KOPT-K1 (cell line): ENCODE measurements around the gene KRT5.

ENCODE experiments used
- H3K27ac ChIP-seq: fragments of 200-600 bp; sonication (generic); 2 replicates; pipeline ENCODE4 v1.5.1; 2016; ENCODE audit warnings: antibody characterized with exemption, mild to moderate bottlenecking, low read depth, low read length; ENCODE audit not compliant: poor library complexity, severe bottlenecking
- H3K36me3 ChIP-seq: fragments of 200-600 bp; sonication (generic); 2 replicates; pipeline ENCODE4 v1.5.1; 2017; ENCODE audit warnings: antibody characterized with exemption, mild to moderate bottlenecking, low read length, moderate library complexity; ENCODE audit not compliant: insufficient read depth
- H3K9me3 ChIP-seq: fragments of 200-600 bp; sonication (generic); 2 replicates; pipeline ENCODE4 v1.5.1; 2017; ENCODE audit warnings: antibody characterized with exemption, low read length, mild to moderate bottlenecking; ENCODE audit not compliant: insufficient read depth, poor library complexity, severe bottlenecking

Gene KRT5

DNA sequence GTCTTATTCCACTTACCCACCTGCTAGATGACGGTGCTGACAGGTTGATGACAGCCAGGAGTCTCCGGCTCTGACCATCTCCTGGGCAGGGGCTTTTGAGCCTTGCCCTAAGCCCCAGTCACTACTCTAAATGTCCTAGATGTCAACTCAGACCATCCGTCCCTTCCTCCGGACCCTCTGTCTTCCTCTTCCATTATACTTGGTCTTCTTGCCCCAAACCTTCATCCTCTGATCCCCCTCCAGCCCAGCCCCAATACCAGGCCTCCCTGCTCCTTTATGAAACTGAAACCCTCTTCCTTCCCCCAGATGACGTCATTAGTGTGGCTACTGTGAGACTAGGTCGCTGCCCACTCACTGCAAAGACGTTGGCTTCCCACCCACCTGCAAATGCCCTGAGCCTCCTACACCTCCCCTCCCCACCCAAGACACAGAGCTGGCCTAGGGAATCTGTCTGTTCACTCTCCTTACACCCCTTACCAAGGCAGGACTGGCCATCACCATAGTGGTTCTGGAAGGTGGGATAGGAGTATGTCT is 22.7 kb upstream of the KRT5 start:
- Histone ChIP-seq H3K36me3 (no peaks in the 10 kb centered on the region), H3K27ac (no peak overlapping the region), H3K9me3 (no peaks in the 10 kb centered on the region)

DNA sequence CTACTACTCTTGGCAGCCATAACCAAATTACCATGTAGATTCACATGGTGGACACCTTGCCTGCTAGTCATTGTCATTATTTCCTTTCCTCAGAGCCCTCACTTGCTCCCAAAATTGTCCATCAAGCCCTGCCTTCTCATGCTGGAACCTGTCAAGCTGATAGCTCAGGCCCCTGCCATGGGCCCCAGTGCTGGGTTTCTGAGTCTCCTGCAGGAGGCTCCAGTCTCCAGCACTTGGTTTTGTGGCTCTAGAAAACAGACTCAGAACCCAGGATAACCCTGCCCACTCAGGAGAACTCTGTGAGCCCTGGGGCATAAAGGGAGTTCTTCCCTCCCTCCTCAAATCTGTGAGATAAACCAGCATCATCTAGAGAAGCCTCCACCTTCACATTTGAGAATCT is 22.0 kb upstream of the KRT5 start:
- H3K36me3 ChIP-seq = no peaks in the 10 kb centered on the region
- H3K27ac ChIP-seq = no peak overlapping the region
- H3K9me3 ChIP-seq = no peaks in the 10 kb centered on the region

DNA sequence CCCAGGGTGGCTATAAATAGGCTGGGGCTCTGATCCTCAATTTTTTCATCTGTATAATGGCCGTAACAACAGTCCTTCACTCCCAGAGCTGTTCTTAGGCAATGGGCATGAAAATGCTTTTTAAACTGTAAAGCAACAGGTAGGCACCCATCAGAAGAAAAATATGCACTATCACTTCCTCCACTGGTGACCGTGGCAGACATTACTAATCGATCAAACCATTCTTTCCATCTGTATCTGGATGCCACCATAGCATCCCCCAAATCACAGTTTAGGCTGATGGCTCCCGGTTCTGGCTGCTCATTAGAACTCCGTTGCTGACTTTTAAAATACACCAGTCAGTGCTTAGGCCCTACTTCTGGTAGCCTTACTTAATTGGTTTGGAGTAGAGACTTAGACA is 21.5 kb upstream of the KRT5 start:
- H3K36me3 ChIP-seq = no peaks in the 10 kb centered on the region
- H3K9me3 ChIP-seq = no peaks in the 10 kb centered on the region
- no peak overlapping the region for H3K27ac ChIP-seq

DNA sequence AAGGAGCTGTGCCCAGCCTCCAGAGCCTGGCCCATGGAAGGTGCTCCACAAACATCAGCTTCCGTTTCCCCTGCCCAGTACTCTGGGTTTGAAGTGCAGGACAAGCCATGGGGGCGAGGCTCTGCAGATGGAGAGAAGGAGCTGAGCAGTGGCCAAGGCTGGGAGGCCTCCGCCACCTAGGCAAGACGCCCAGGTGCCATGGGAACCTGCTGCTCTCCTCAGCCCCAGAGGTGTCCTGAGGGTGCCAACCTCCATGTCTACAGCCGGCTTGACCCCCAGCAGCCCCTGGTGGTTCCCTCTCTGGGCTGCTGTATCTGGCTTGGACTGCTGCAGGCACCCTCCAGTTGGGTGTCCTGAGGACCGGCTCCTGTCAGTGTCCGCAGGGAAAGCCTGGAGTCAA is 20.3 kb upstream of the KRT5 start:
- Histone ChIP-seq H3K36me3 (no peaks in the 10 kb centered on the region), H3K9me3 (no peaks in the 10 kb centered on the region), H3K27ac (no peak overlapping the region)

DNA sequence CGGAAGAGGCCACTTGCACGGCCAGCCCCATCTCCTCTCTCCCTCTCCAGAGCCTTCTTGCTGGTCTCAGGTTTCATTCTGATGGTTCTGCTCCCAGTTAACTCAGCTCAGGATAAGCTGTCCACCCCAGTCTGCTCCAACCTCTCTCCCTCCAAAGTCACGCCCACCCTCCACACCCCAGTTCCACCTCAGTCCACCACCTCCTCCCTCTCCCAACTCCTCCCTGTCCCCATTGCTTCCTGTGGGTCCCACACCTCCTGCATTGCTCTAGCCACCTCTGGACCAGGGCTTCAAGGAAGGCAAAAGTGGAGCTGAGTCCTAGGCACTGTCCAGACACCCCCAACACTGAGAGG is 19.6 kb upstream of the KRT5 start:
- Histone ChIP-seq H3K27ac (no peak overlapping the region), H3K36me3 (no peaks in the 10 kb centered on the region), H3K9me3 (no peaks in the 10 kb centered on the region)

DNA sequence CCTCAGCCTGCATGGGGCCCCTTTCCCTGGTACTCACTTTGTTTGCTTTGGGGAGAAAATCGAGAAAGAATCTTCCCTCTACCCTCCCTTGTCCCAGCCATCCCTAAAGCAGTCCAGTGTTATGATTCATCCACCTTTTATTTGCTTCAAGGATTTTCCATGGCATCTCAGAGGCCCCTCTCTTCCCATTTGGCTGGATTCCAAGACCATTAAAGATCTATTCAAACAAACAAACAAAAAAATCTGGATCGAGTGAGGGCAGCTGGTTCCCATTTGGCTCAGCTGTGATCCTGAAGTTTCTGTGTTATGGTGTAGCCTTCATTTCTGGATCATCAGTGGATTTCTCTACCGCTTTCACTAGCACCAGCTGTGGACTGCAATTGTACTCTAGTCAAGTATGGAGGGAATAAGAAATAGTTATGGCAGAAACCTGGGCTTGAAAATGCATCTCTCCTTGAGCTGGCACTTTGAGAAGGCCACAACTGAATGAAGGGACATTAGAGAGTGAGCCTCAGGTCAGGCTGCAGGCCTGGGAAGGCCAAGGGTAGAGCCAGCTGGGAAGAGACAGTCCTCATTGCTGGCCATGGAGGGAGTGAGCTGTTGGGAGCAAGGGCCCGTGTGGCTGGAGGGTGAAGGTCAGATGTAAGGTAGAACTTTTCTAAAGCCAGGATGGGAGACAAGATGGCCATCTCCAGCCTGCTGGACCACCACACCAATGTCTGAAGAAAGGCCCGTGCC is 19.1 kb upstream of the KRT5 start:
- Histone ChIP-seq H3K9me3 (no peaks in the 10 kb centered on the region), H3K27ac (no peak overlapping the region), H3K36me3 (no peaks in the 10 kb centered on the region)

DNA sequence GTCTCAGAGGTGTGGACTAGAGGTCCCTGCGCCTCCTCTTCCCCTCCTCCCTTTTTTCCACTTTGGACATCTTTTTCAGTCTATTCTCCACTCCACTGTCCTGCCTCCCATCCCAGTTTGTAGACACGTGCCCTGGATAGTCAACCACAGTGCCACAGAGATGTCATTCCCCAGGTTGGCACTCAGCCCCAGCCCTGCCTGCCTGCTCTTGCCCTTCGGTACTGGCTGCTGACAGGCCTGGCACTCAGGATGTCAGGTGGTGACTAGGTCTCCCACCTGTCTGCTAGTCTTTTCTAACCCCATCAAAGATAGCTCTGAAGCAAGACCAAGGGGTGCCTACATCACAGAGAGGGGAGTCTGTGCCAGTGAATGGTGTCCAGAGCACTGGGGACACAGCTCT is 16.9 kb upstream of the KRT5 start:
- no peaks in the 10 kb centered on the region for H3K36me3 ChIP-seq
- no peak overlapping the region for H3K27ac ChIP-seq
- H3K9me3 ChIP-seq = no peaks in the 10 kb centered on the region

DNA sequence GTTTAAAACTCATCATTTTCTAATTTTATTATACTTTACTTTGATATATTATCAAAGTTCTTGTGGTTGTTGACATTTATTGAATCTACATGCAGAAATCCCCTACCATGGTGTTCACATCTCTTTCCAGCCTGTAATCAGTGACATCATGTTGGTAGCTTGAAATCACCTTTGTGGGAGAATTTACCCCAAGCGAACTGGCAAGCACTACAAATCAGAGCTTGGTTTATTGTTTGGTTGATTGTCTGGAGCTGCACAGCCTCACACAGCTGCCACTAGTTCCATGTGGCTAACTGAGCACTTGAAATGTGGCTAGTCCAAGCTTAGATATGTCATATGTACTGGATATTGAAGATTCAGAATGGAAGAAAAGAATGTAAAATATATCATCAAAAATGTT is 15.4 kb upstream of the KRT5 start:
- no peaks in the 10 kb centered on the region for H3K36me3 ChIP-seq

DNA sequence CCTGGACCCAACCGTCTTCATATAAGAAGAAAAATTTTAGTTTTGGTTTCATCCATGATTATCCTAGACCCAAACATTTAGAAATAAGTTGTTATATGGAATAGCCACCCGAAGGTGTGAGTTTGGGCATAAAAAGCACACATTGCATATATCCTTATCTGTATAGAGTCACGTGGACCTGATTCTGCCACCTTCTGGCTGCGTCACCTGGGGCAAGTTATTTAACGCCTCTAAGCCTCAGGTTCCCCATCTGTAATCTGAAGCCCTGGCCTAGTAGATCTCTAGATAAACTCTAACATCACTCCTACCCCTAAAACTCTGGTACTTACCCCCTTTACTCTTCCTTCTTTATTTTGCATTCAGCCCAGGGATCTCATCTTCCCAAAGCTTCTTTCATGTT is 14.3 kb upstream of the KRT5 start:
- Histone ChIP-seq H3K36me3 (no peaks in the 10 kb centered on the region), H3K9me3 (no peaks in the 10 kb centered on the region), H3K27ac (no peak overlapping the region)

More for the DNA sequence above, 15.4 kb upstream of the KRT5 start:
- Histone ChIP-seq H3K9me3 (no peaks in the 10 kb centered on the region), H3K27ac (no peak overlapping the region)

DNA sequence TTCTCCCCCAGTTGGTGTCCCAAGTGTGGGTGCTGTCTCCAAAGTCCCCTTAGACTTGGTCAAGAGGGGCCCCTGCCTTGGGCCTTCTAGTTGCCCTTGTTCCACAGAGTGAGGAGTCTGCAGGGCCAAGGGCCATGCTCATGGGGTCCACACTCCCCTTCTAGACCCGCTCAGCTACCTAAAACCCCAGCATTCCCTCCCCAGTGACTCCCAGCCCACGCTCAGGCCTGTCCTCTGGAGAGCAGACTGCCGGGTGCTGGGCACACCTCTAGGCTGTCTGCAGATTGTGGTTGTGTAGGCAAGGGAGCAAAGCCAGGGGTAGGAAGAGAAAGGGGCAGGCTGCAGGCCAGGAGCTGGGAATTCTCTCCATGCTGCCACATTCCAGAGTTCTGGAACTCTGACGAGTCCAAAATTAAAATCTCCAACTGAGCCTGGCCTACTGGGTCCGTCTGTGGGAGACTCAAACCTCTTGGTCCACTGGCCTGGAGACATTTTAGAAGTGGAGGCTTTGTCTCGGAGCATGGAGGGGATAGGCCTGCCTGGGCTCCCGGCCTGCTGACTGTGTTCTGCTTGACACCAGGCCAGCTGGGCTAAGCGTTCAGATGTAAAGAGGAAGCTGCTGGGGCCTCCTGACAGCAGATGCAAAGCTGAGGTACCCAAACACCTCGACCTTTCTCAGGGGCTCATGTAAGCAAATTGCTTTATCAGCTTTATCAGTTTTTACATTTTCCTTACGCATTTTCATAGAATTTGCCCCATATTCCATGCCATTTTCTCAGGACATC is 13.7 kb upstream of the KRT5 start:
- H3K36me3 ChIP-seq = no peaks in the 10 kb centered on the region
- H3K9me3 ChIP-seq = no peaks in the 10 kb centered on the region
- H3K27ac ChIP-seq = no peak overlapping the region

DNA sequence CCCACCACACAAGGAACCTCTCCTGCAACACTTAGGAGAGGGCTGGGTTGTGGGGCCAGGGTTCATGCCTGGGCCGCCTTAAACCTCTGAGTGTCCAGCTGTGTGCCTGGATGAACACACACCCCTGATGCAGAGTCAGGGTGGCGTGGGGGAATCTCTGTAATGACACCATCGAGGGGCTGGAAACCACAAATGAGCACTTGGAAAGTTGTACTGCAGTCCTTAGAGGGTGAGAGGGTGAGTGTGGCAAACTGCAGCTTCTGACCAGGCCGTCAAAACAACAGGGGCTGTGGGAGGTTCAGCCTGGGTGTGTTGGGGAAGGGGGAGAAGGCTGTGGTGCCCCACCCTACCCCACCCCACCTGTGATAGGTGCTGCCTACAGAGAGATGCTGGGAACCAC is 12.4 kb upstream of the KRT5 start:
- no peaks in the 10 kb centered on the region for H3K36me3 ChIP-seq
- no peaks in the 10 kb centered on the region for H3K9me3 ChIP-seq
- no peak overlapping the region for H3K27ac ChIP-seq

DNA sequence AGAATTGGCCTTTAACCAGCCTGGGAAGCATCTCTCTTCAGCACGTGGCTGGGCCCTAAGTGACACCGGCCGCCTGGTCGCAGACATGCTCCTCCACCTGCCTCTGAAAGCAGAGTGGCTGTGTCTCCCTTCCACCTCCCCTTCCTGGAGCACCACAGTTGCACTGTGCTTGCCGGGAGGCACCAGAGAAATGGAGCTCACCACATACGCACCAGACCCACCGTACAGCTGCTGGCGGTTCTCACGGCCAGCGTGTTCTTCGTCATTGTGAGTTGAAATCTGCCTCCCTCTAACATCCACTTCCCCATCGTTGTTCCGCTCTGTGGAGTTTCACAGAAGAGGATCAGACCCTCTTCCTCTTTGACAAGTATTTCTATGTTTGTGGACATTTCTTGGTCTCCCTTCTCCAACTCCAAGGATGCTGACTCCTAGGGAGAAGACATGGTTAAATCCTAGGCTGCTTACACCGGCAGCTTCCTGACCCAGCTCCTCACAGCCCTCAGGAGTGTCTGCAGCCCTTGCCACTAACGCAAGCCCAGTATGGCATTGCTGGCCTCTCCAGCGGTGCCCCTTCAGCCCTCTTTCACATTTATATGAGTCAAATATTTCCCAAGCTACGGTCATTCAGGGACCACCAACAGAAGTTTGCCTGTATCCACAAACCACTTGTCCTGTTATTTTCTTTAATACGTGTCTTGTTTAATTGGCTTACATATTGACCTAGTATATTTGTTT is 11.5 kb upstream of the KRT5 start:
- Histone ChIP-seq H3K9me3 (no peaks in the 10 kb centered on the region), H3K36me3 (no peaks in the 10 kb centered on the region), H3K27ac (no peak overlapping the region)

DNA sequence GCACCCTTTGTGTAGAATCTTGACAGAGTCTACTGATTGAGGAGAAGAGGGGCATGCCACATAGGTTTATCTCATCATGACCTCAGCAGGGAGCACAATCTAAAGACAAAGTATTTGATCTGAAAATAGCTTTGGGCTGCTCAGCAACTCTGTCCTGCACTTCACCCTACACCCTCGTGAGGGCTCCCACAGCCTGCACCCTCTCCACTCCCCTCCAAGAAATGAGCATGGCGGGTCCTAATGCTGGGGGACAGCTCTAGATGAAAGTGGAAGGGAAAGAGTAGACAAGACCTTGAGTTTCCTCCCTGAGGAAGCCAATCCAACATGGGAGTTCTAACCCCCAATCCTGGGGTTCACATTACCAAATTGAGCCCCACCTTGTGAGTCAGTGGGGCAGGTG is 10.7 kb upstream of the KRT5 start:
- Histone ChIP-seq H3K36me3 (no peaks in the 10 kb centered on the region), H3K27ac (no peak overlapping the region), H3K9me3 (no peaks in the 10 kb centered on the region)

DNA sequence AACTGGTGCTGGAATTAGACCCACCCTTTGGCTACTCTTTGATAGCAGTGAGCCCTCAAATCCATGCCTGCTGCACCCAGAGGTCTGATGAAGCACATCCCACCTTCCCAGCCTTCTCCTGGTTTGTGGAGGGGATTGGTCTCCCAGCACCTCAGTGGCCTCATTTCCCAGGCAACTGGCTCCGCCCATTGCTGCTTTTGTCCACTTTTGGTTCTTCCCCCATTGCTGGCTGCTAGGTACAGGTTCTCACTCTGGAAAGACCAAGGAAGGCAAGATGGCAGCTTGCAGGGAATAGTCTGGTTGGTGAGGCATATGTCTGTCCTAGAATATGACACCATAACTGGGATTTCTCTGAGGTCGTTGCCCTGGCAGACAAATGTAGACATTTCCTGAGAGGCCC is 10.2 kb upstream of the KRT5 start:
- H3K36me3 ChIP-seq = no peaks in the 10 kb centered on the region
- H3K9me3 ChIP-seq = no peaks in the 10 kb centered on the region
- H3K27ac ChIP-seq = no peak overlapping the region

DNA sequence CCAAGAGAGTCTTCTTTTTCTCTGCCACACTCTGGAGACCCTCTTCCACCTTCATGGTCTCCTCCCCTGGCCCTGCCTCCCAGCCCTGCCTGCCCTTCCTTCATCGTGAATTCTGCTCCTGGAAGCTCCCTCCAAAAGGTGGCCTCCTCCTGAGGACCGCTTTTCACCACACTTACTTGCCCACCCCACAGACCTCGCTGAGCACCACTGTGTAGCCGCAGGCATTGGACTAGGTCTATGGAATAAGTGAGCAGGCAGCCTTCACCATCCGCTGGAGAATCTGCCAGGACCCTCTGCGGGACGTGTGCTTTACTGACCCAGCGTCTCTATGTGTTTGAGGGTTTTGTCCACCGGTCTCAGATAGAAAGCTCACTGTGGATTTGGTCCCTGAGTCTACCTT is 9.7 kb upstream of the KRT5 start:
- H3K9me3 ChIP-seq = no peaks in the 10 kb centered on the region
- no peaks in the 10 kb centered on the region for H3K36me3 ChIP-seq
- H3K27ac ChIP-seq = no peak overlapping the region
